ENCODE results near the gene GORASP1. TPM values are rescaled to one million over a fixed set of nuclear protein-coding genes. Genes with fewer than 3 reads are reported as not detected.

GORASP1 gene
- total RNA-seq, 4 donors from 2014 or later, result 86.8 to 135 (median 96.3) TPM

- H3K27me3 ChIP-seq, result no peaks in the 10 kb centered on the region
- in situ Hi-C loops (cut with MboI; ENCODE audit: low pct_ligation_motif_present in 1 of 4, low pct_unique_long_range_greater_than_20kb in 1 of 4, low sequenced_read_pairs in 3 of 4) (no loop called here), intact Hi-C loops (cut with DNase I; ENCODE audit: low total_unique reads) (no loop called here)
- WGBS, 2 donors (ENCODE audit: low coverage in 1 of 2), result 61 to 83% methylated on average over 3 to 6 of the region's 6 CpGs
- peaks cover 0 to 2% (median under 1%) of the 10 kb centered on the region in 4 donors for H3K4me1 ChIP-seq
- no peaks in the 10 kb centered on the region for H3K36me3 ChIP-seq
- TF ChIP-seq EP300 (IDR thresholded peaks at IDR 0.05; ENCODE audit: low read depth) (no peak), POLR2A (IDR thresholded peaks at IDR 0.05) (no peak), CTCF (IDR thresholded peaks at IDR 0.05) (no peak), POLR2AphosphoS5 (IDR thresholded peaks at IDR 0.05) (no peak)
- H3K4me3 ChIP-seq, result no peak overlapping the region
- no peak overlapping the region for H3K27ac ChIP-seq
- no peaks in the 10 kb centered on the region for H3K9me3 ChIP-seq
- no peak for DNase-seq
Measured at GRCh38 chr3:39133822-39134221, 26.4 kb upstream of the GORASP1 start.

GRCh38 chr3:39133093-39133490, 25.7 kb upstream of the GORASP1 start:
- Histone ChIP-seq H3K4me3 (no peak overlapping the region), H3K9me3 (no peaks in the 10 kb centered on the region), H3K4me1 (no peaks in the 10 kb centered on the region), H3K27ac (no peak overlapping the region), H3K27me3 (no peaks in the 10 kb centered on the region), H3K36me3 (no peaks in the 10 kb centered on the region)
- TF ChIP-seq POLR2A (IDR thresholded peaks at IDR 0.05) (no peak), EP300 (IDR thresholded peaks at IDR 0.05; ENCODE audit: low read depth) (no peak), CTCF (IDR thresholded peaks at IDR 0.05) (no peak), POLR2AphosphoS5 (IDR thresholded peaks at IDR 0.05) (no peak)
- 100% methylated on average over 1 of the region's 1 CpG; no CpG with 5 or more reads in 1 of the 2 donors for WGBS, 2 donors (ENCODE audit: low coverage in 1 of 2)
- in situ Hi-C loops (cut with MboI; ENCODE audit: low pct_ligation_motif_present in 1 of 4, low pct_unique_long_range_greater_than_20kb in 1 of 4, low sequenced_read_pairs in 3 of 4) (no loop called here), intact Hi-C loops (cut with DNase I; ENCODE audit: low total_unique reads) (no loop called here)
- no peak for DNase-seq

DNA sequence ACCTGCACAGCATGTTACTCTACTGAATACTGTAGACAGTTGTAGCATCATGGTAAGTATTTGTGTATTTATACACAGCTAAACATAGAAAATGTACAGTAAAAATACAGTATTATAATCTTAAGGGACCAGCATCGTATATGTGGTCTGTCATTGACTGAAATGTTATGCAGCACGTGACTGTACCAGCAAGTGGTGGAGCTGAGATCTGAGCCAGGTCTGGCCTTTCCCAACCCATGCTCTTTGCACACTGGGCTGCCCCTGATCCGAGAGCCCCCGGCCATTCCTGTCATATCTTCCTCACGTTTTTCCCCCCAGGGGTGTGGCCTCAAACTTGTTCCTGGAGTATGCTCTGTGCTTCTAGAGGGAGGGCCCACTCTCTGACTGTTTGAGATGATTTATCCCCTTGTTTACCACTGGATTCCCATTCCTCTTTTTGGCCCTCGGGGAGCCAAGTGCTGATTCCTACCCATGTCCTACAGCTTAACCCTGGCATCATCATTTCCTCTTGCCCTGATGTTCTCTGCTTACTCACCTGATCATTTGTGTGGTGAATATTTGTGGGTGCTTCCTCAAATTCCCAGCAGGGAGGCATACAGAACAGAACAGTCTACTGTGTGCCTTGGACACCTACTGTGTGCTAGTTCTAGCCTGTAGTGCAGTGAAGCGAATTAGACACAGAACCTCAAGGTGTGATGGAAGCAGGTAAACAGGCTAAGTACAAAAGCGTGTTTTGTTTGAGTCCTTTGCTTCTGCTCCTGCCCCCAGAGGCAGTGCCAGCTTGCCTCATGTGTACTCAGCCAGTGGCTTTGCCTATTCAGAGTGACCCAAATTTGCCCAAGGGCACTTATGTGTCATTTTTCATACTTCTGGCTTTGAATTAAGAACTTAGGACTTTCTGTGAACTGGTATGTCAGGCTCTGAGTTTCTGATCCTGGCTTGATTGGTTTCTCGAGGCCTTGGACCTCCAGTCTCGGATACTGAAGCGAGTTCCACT, 25.0 kb upstream of the GORASP1 start:
- DNase-seq, result no peak
- H3K27me3 ChIP-seq, result no peaks in the 10 kb centered on the region
- TF ChIP-seq EP300 (IDR thresholded peaks at IDR 0.05; ENCODE audit: low read depth) (no peak), POLR2AphosphoS5 (IDR thresholded peaks at IDR 0.05) (no peak), CTCF (IDR thresholded peaks at IDR 0.05) (no peak), POLR2A (IDR thresholded peaks at IDR 0.05) (no peak)
- no peaks in the 10 kb centered on the region for H3K9me3 ChIP-seq
- no peak overlapping the region for H3K4me3 ChIP-seq
- no peak overlapping the region for H3K27ac ChIP-seq
- intact Hi-C loops (cut with DNase I; ENCODE audit: low total_unique reads) (no loop called here), in situ Hi-C loops (cut with MboI; ENCODE audit: low pct_ligation_motif_present in 1 of 4, low pct_unique_long_range_greater_than_20kb in 1 of 4, low sequenced_read_pairs in 3 of 4) (no loop called here)
- no peaks in the 10 kb centered on the region for H3K36me3 ChIP-seq
- WGBS, 2 donors (ENCODE audit: low coverage in 1 of 2), result 79 to 80% methylated on average over 1 to 11 of the region's 11 CpGs
- no peaks in the 10 kb centered on the region for H3K4me1 ChIP-seq

GRCh38 chr3:39130693-39131265, 23.4 kb upstream of the GORASP1 start:
- no peak for DNase-seq
- H3K9me3 ChIP-seq, result no peaks in the 10 kb centered on the region
- no peak overlapping the region for H3K27ac ChIP-seq
- H3K36me3 ChIP-seq, result no peaks in the 10 kb centered on the region
- TF ChIP-seq POLR2A (IDR thresholded peaks at IDR 0.05) (no peak), CTCF (IDR thresholded peaks at IDR 0.05) (no peak), EP300 (IDR thresholded peaks at IDR 0.05; ENCODE audit: low read depth) (no peak)
- intact Hi-C loops (cut with DNase I; ENCODE audit: low total_unique reads), result no loop called here
- WGBS, 2 donors (ENCODE audit: low coverage in 1 of 2), result 32 to 56% methylated on average over 2 to 3 of the region's 3 CpGs
- H3K4me3 ChIP-seq, result no peak overlapping the region
- peaks cover 2 to 5% (median 4%) of the 10 kb centered on the region in 4 donors for H3K4me1 ChIP-seq
- in situ Hi-C loops (cut with MboI; ENCODE audit: low pct_ligation_motif_present in 1 of 4, low pct_unique_long_range_greater_than_20kb in 1 of 4, low sequenced_read_pairs in 3 of 4), result no loop called here
- H3K27me3 ChIP-seq, result no peaks in the 10 kb centered on the region
